ENCODE data around the gene CCL21.
"Not testable (repeated sequence)": the region's sequence is repeated elsewhere in the genome, so short reads cannot be mapped to it uniquely, and the experiment has no call there.

Gene CCL21, protein sequence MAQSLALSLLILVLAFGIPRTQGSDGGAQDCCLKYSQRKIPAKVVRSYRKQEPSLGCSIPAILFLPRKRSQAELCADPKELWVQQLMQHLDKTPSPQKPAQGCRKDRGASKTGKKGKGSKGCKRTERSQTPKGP

GRCh38 chr9:34710023-34710422 lies at the start of gene CCL21:
CCL21 (minus strand) TSS chr9:34710136; CDS start chr9:34710066, 70 bp downstream.
- no peak within 1 kb of the TSS for H3K4me3 ChIP-seq (ENCODE audit: control insufficient read depth, low read depth, low read length)
- TF ChIP-seq CTCF (IDR thresholded peaks at IDR 0.05; ENCODE audit: control insufficient read depth, insufficient read depth, low read depth, low read length, missing control alignments), result no peak
- no peak for DNase-seq (ENCODE audit: low read depth)

DNA sequence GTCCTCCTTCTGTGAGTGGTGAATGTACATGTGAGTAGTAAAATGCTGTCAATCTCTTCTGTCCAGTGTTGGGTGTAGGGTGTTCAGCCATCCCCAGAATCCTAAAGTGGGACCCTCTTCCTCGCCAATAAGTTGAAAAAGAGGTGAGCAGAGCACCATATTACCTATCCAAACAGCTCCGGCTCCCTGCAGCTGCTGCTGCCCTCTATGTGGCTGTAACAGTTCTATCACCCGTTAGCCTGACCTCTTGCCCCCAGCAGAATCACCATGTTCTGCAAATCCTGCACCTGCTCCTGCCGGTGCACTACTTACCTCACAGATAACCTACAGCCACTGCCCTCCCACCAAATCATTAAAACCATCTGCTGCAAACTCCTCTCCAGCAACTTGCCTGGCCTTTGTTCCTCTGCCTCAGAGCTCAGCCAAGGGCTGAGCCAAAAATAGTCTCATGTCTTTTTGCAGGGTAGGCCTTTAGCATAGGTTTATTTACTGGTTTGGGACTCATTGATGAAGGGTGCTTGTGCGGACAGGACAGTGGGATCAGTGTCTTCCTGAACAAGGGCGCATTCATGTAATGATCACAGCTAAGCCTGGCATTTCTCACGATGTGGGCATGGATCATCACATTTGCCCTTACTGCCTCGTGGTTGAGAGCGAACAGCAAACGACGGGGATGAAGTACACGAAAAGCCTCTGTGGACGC lies 49.6 kb upstream of the CCL21 start:
- DNase-seq (ENCODE audit: low read depth), result no peak
- H3K4me3 ChIP-seq (ENCODE audit: control insufficient read depth, low read depth, low read length), result no peak overlapping the region
- no peak for TF ChIP-seq CTCF (IDR thresholded peaks at IDR 0.05; ENCODE audit: control insufficient read depth, insufficient read depth, low read depth, low read length, missing control alignments)

DNA sequence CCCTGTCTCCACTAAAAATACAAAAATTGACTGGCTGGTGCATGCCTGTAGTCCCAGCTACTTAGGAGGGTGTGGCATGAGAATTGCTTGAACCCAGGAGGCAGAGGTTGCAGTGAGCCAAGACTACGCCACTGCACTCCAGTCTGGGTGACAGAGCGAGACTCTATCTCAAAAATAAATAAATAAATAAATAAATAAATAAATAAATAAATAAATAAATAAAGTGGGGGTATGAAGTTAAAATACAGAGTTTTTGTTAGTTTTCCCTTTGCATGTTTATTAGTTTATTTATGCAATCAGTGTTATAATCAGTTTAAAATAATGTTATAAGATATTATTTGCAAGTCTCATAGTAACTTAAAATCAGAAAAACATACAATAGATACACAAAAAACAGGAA lies 40.4 kb upstream of the CCL21 start:
- not testable (repeated sequence) for H3K4me3 ChIP-seq (ENCODE audit: control insufficient read depth, low read depth, low read length); DNase-seq (ENCODE audit: low read depth)

- H3K4me3 ChIP-seq (ENCODE audit: control insufficient read depth, low read depth, low read length), result no peak overlapping the region
- no peak for TF ChIP-seq CTCF (IDR thresholded peaks at IDR 0.05; ENCODE audit: control insufficient read depth, insufficient read depth, low read depth, low read length, missing control alignments)
Observed at GRCh38 chr9:34746526-34746925, 36.6 kb upstream of the CCL21 start.

DNA sequence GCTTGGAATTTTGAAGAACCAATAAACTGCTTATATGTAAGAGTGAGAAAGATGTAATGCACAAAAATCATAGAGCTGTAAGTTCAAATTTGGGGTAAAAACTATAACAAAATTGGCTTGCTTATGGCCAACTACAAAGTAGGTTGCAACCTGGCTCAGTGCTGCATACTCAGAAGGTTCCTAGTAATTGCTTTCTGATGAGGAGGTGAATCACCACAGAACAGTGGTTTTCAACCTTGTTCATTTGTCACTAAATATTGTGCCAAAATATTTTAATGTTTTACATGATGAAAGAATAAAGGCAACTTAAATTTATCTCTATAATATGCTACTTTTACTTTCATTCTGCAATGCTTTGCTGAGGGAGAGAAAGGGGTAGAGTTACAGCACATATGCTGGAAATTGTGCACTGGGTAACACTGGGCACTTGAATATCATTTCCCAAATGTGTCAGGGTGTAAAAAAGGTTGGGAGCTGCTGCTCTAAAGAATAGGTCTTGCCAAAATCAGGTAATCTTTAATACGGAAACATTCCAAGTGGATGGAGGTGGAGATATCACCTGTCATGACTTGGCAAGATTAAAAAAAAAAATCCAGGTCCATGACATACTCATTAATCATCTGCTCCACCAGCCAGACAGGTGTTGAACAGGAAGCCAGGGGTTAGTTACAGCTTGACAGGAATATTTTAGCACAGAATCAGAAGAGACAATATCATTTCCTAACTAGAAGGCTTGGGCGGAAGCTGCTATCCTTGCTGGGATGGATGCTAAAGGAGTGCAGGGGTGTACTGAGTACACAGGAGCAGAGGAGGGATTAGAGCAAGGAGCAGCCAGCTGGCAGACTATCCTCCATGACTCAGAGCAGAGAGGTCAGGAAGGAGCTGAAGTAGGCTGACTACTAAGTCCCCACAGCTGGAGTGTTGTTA lies 34.6 kb upstream of the CCL21 start:
- TF ChIP-seq CTCF (IDR thresholded peaks at IDR 0.05; ENCODE audit: control insufficient read depth, insufficient read depth, low read depth, low read length, missing control alignments), result no peak
- no peak overlapping the region for H3K4me3 ChIP-seq (ENCODE audit: control insufficient read depth, low read depth, low read length)
- peak; percentile 5 for DNase-seq (ENCODE audit: low read depth)

More at GRCh38 chr9:34746526-34746925, 36.6 kb upstream of the CCL21 start:
- no peak for DNase-seq (ENCODE audit: low read depth)

DNA sequence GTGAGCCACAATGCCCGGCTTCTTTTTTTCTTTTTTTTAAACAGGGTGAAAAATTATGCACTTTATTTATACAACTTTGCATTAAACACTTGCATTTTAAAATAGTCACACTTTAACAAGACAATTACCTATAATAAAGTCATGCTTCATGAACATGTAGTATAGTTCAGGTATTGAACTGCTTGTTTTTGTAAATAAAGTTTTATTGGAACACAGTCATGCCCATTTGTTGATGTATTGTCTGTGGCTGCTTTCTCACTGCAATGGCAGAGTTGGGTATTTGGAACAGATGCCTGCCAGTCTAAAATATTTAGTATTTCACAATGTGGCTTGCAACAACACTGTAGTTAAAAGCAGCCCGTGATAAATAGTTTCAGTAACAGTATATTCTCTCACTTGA lies 32.8 kb upstream of the CCL21 start:
- TF ChIP-seq CTCF (IDR thresholded peaks at IDR 0.05; ENCODE audit: control insufficient read depth, insufficient read depth, low read depth, low read length, missing control alignments), result no peak
- DNase-seq (ENCODE audit: low read depth), result no peak

DNA sequence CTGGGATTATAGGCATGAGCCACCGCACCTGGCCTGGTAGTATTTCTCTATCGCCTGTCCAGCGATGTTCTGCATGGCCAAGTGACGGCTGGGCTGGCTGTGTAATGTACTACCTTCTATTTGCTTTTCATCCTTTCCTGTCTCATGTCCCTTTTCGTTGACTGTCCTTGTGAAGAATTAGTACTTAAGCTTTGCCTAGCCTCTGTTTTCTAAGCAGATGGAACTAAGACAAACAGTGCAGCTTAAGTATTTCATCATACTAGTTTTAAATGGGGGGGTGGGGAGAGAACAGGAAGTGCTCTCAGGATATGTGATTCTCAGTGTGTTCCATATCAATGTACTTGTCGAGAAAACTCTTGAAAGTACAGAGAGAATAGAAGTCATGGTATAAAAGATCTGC lies 31.7 kb upstream of the CCL21 start:
- no peak for TF ChIP-seq CTCF (IDR thresholded peaks at IDR 0.05; ENCODE audit: control insufficient read depth, insufficient read depth, low read depth, low read length, missing control alignments)
- DNase-seq (ENCODE audit: low read depth), result no peak
- no peak overlapping the region for H3K4me3 ChIP-seq (ENCODE audit: control insufficient read depth, low read depth, low read length)

More for the DNA sequence above, 32.8 kb upstream of the CCL21 start:
- H3K4me3 ChIP-seq (ENCODE audit: control insufficient read depth, low read depth, low read length), result no peak overlapping the region

- not testable (repeated sequence) for DNase-seq (ENCODE audit: low read depth); H3K4me3 ChIP-seq (ENCODE audit: control insufficient read depth, low read depth, low read length)
Observed at GRCh38 chr9:34740176-34740575, 30.2 kb upstream of the CCL21 start.
